Keratinocyte (primary cell): ENCODE results near the gene HESX1. TPM values are rescaled to one million over a fixed set of nuclear protein-coding genes. Genes with fewer than 3 reads are reported as not detected.

Experiments
- DNase-seq: peaks from one replicate; pipeline ENCODE4 v3.0.0-alpha.2; 2011; ENCODE audit warnings: low read depth, missing footprints, low spot score
- FAIRE-seq: peaks from 2 replicates; lab custom pipeline; 2011; peaks lifted over from hg19 to GRCh38; lab: Jason Lieb, UNC
- H2AFZ ChIP-seq: 2 replicates; pipeline ENCODE4 v1.6.0; 2012; ENCODE audit warnings: low read length, control low read depth, inconsistent platforms; ENCODE audit not compliant: control insufficient read depth
- H3K27ac ChIP-seq: 2 replicates; pipeline ENCODE4 v1.5.1; 2011; ENCODE audit warnings: low read length; ENCODE audit not compliant: control insufficient read depth, insufficient read depth
- H3K27me3 ChIP-seq: 3 replicates; pipeline ENCODE4 v1.6.0; 2011; ENCODE audit warnings: low read length; ENCODE audit not compliant: control insufficient read depth, insufficient read depth; ENCODE audit errors: extremely low read depth
- H3K36me3 ChIP-seq, 2 experiments: 2 replicates in 1 of 2; 3 replicates in 1 of 2; pipeline ENCODE4 v1.5.1; 2011; ENCODE audit warnings: low read length in 2 of 2, mild to moderate bottlenecking in 1 of 2; ENCODE audit not compliant: control insufficient read depth in 2 of 2, insufficient read depth in 2 of 2; ENCODE audit errors: extremely low read depth in 1 of 2
- H3K4me1 ChIP-seq: 3 replicates; pipeline ENCODE4 v1.5.1; 2011; ENCODE audit warnings: low read length; ENCODE audit not compliant: control insufficient read depth, insufficient read depth; ENCODE audit errors: extremely low read depth
- H3K4me2 ChIP-seq: 3 replicates; pipeline ENCODE4 v1.6.0; 2011; ENCODE audit warnings: low read depth, low read length; ENCODE audit not compliant: control insufficient read depth, insufficient read depth; ENCODE audit errors: extremely low read depth
- H3K4me3 ChIP-seq, 3 experiments: fragments of 200-600 bp in 1 of 3; sonication (generic) in 1 of 3; 2 replicates in 2 of 3; 3 replicates in 1 of 3; pipeline ENCODE4 v1.5.1; 2011 to 2016; ENCODE audit warnings: low read length in 3 of 3, mild to moderate bottlenecking in 3 of 3, control low read depth in 2 of 3, inconsistent platforms in 1 of 3, low read depth in 1 of 3, mixed read lengths in 1 of 3, mixed run types in 1 of 3, moderate library complexity in 1 of 3; ENCODE audit not compliant: control insufficient read depth in 2 of 3, insufficient read depth in 2 of 3; ENCODE audit errors: extremely low read depth in 1 of 3
- H3K79me2 ChIP-seq: 2 replicates; pipeline ENCODE4 v1.6.0; 2012; ENCODE audit warnings: low read length; ENCODE audit not compliant: control insufficient read depth, insufficient read depth
- H3K9ac ChIP-seq: 3 replicates; pipeline ENCODE4 v1.6.0; 2011; ENCODE audit warnings: low read length; ENCODE audit not compliant: control insufficient read depth, insufficient read depth; ENCODE audit errors: extremely low read depth
- H3K9me1 ChIP-seq: 3 replicates; pipeline ENCODE4 v1.6.0; 2011; ENCODE audit warnings: low read length; ENCODE audit not compliant: control insufficient read depth, insufficient read depth; ENCODE audit errors: extremely low read depth
- H3K9me3 ChIP-seq: 2 replicates; pipeline ENCODE4 v1.5.1; 2012; ENCODE audit warnings: low read depth, low read length; ENCODE audit not compliant: control insufficient read depth
- H4K20me1 ChIP-seq: 3 replicates; pipeline ENCODE4 v1.6.0; 2011; ENCODE audit warnings: low read length; ENCODE audit not compliant: control insufficient read depth, insufficient read depth; ENCODE audit errors: extremely low read depth
- CTCF ChIP-seq, 3 experiments: IDR thresholded peaks in 1 of 3; conservative IDR thresholded peaks in 1 of 3; optimal IDR thresholded peaks in 1 of 3; 2 replicates in 2 of 3; 3 replicates in 1 of 3; pipeline versions ENCODE3 to v1.5.1; 2011; ENCODE audit warnings: low read length in 3 of 3, mild to moderate bottlenecking in 3 of 3, moderate library complexity in 2 of 3, control low read depth in 1 of 3, inconsistent platforms in 1 of 3; ENCODE audit not compliant: insufficient read depth in 2 of 3; ENCODE audit errors: extremely low read depth in 1 of 3
- EZH2 ChIP-seq: IDR thresholded peaks from one replicate; pipeline ENCODE4 v1.6.1; 2012; ENCODE audit warnings: inconsistent platforms, mild to moderate bottlenecking, low read length, moderate library complexity
- dilution Hi-C: fragments of 300-500 bp; cut with MboI; formaldehyde crosslinking; loops from one replicate; pipeline ENCODE4 v1.7.0; 2020; ENCODE audit warnings: low sequenced_read_pairs; ENCODE audit not compliant: extremely low pct_ligation_motif_present
- polyA plus RNA-seq, 5 experiments: library from polyadenylated mRNA; depleted of rRNA in 3 of 5; stranded (reverse) in 3 of 5; stranded (forward) in 1 of 5; unstranded in 1 of 5; fragments of >200 nt; gene quantifications; 1 replicate in 1 of 5; 2 replicates in 3 of 5; 3 replicates in 1 of 5; pipeline versions ENCODE4 v1.2.1 to v1.2.3, GENCODE V29; 2011 to 2012; ENCODE audit warnings: missing spikeins in 2 of 5, low read depth in 1 of 5, low replicate concordance in 1 of 5

The HESX1 gene
- polyA plus RNA-seq, 1 donor (not counting 4 experiments of a cell fraction or from before 2014, with no cell fraction given), result 0.29 TPM

GRCh38 chr3:57192028-57192427 lies 7.8 kb downstream of the HESX1 start:
- no peak for FAIRE-seq

GRCh38 chr3:57184526-57184925 lies 15.3 kb downstream of the HESX1 start:
- no peaks in the 10 kb centered on the region for H3K36me3 ChIP-seq

More at GRCh38 chr3:57192028-57192427, 7.8 kb downstream of the HESX1 start:
- H4K20me1 ChIP-seq, result no peaks in the 10 kb centered on the region
- no peak for DNase-seq
- H3K27me3 ChIP-seq, result no peaks in the 10 kb centered on the region
- dilution Hi-C loops, result no loop called here
- no peak overlapping the region for H3K9ac ChIP-seq
- TF ChIP-seq EZH2, result no peak
- TF ChIP-seq CTCF (optimal IDR thresholded peaks at IDR 0.05 in 1 of 3, IDR thresholded peaks at IDR 0.05 in 1 of 3, conservative IDR thresholded peaks at IDR 0.05 in 1 of 3; ENCODE audit: extremely low read depth in 1 of 3, insufficient read depth in 2 of 3, low read length in 3 of 3), result no peak
- no peaks in the 10 kb centered on the region for H3K36me3 ChIP-seq
- H2AFZ ChIP-seq, result no peak overlapping the region
- no peaks in the 10 kb centered on the region for H3K9me1 ChIP-seq
- H3K9me3 ChIP-seq, result no peaks in the 10 kb centered on the region
- H3K79me2 ChIP-seq, result no peaks in the 10 kb centered on the region
- no peak overlapping the region for H3K4me3 ChIP-seq
- no peak overlapping the region for H3K27ac ChIP-seq
- H3K4me1 ChIP-seq, result peaks cover 4% of the 10 kb centered on the region
- H3K4me2 ChIP-seq, result no peak overlapping the region

More at GRCh38 chr3:57184526-57184925, 15.3 kb downstream of the HESX1 start:
- FAIRE-seq, result no peak
- Histone ChIP-seq H4K20me1 (no peaks in the 10 kb centered on the region), H3K4me1 (no peaks in the 10 kb centered on the region), H3K4me3 (no peak overlapping the region), H3K27ac (no peak overlapping the region), H3K27me3 (no peaks in the 10 kb centered on the region), H3K9me1 (no peaks in the 10 kb centered on the region), H3K9me3 (no peaks in the 10 kb centered on the region), H3K9ac (no peak overlapping the region), H3K4me2 (no peak overlapping the region), H3K79me2 (no peaks in the 10 kb centered on the region), H2AFZ (no peak overlapping the region)
- DNase-seq, result no peak
- TF ChIP-seq CTCF (optimal IDR thresholded peaks at IDR 0.05 in 1 of 3, IDR thresholded peaks at IDR 0.05 in 1 of 3, conservative IDR thresholded peaks at IDR 0.05 in 1 of 3; ENCODE audit: extremely low read depth in 1 of 3, insufficient read depth in 2 of 3, low read length in 3 of 3) (no peak), EZH2 (no peak)
- dilution Hi-C loops, result no loop called here
